HG03097 (cell line): Measurements from ENCODE around the gene FBXO10.

Experiments used
- ATAC-seq: cut with Tn5 transposase; IDR thresholded peaks from one replicate; pipeline ENCODE4 v1.9.1; 2021; ENCODE audit not compliant: unreplicated experiment, low FRiP score

FBXO10 gene

GRCh38 chr9:37593883-37594448 lies 17.8 kb upstream of the FBXO10 start:
- ATAC-seq, result no peak

GRCh38 chr9:37592108-37592951 lies 16.1 kb upstream of the FBXO10 start, which contains the start of gene TOMM5:
TSS of gene TOMM5 (minus strand) at chr9:37592597. CDS start at chr9:37592532, 65 bp downstream.
- peak; percentile 79 for ATAC-seq

GRCh38 chr9:37587521-37587920 lies 11.3 kb upstream of the FBXO10 start:
- ATAC-seq, result no peak

GRCh38 chr9:37583522-37584121 lies 7.4 kb upstream of the FBXO10 start:
- ATAC-seq, result no peak

GRCh38 chr9:37582548-37583157 lies 6.5 kb upstream of the FBXO10 start:
- no peak for ATAC-seq

GRCh38 chr9:37575511-37575914 lies 667 bp downstream of the FBXO10 start:
- ATAC-seq, result peak; percentile 21

- ATAC-seq, result no peak
Measured at GRCh38 chr9:37575001-37575400, 1.2 kb downstream of the FBXO10 start.

GRCh38 chr9:37574241-37574721 lies 1.9 kb downstream of the FBXO10 start:
- ATAC-seq, result no peak

GRCh38 chr9:37571282-37571681 lies 4.9 kb downstream of the FBXO10 start:
- ATAC-seq, result no peak

- ATAC-seq, result no peak
Measured at GRCh38 chr9:37566716-37567115, 9.5 kb downstream of the FBXO10 start.

GRCh38 chr9:37565661-37566618 lies 10.2 kb downstream of the FBXO10 start:
- ATAC-seq, result peak; percentile 58

- ATAC-seq, result no peak
Measured at GRCh38 chr9:37564916-37565315, 11.3 kb downstream of the FBXO10 start.

- ATAC-seq, result no peak
Measured at GRCh38 chr9:37563806-37564513, 12.2 kb downstream of the FBXO10 start.

GRCh38 chr9:37562826-37563225 lies 13.4 kb downstream of the FBXO10 start:
- no peak for ATAC-seq

- ATAC-seq, result no peak
Measured at GRCh38 chr9:37561682-37562081, 14.5 kb downstream of the FBXO10 start.

GRCh38 chr9:37559855-37560592 lies 16.2 kb downstream of the FBXO10 start:
- no peak for ATAC-seq

- no peak for ATAC-seq
Measured at GRCh38 chr9:37559125-37559524, 17.1 kb downstream of the FBXO10 start.

- no peak for ATAC-seq
Measured at GRCh38 chr9:37555786-37556185, 20.4 kb downstream of the FBXO10 start.

GRCh38 chr9:37554318-37554717 lies 21.9 kb downstream of the FBXO10 start:
- ATAC-seq, result no peak
